ENCODE measurements around the gene AUTS2.

AUTS2 gene

DNA sequence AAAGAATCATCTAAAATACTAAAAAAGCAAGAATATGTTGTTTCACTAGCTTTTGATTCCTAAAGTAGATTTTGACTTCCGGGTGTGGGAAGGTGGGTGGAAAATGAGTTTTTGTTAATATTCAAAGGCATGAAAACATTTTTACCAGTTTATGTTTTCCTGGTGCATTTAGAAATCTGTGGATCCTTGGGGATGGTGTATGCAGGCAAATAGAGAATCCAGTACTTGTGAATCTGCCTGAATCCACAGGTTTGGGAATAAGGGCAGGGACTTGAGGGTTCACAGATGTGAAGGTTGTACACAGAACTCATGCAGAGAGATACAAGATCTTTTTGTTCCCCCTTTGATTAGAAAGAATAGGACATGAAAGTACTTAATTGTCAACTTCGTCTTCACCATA lies 22.4 kb downstream of the AUTS2 start:
- H3K36me3 ChIP-seq (ENCODE audit: control insufficient read depth in 5 of 5, insufficient read depth in 5 of 5, low read length in 5 of 5): no peaks in the 10 kb centered on the region
- H3K27ac ChIP-seq (ENCODE audit: low read depth, low read length): no peak overlapping the region
- no peaks in the 10 kb centered on the region for H3K9me3 ChIP-seq (ENCODE audit: control insufficient read depth in 5 of 5, low read length in 5 of 5)
- H3K9ac ChIP-seq (ENCODE audit: low read length in 5 of 5): no peak overlapping the region
- H3K4me1 ChIP-seq (ENCODE audit: control insufficient read depth in 5 of 5, insufficient read depth in 5 of 5, low read length in 5 of 5): peaks cover 0 to 10% (median 6%) of the 10 kb centered on the region in 5 donors
- no peak overlapping the region for H3K4me3 ChIP-seq (ENCODE audit: low read depth in 1 of 5, low read length in 5 of 5)
- no peaks in the 10 kb centered on the region for H3K27me3 ChIP-seq (ENCODE audit: control insufficient read depth in 5 of 5, insufficient read depth in 4 of 5, low read length in 5 of 5)

DNA sequence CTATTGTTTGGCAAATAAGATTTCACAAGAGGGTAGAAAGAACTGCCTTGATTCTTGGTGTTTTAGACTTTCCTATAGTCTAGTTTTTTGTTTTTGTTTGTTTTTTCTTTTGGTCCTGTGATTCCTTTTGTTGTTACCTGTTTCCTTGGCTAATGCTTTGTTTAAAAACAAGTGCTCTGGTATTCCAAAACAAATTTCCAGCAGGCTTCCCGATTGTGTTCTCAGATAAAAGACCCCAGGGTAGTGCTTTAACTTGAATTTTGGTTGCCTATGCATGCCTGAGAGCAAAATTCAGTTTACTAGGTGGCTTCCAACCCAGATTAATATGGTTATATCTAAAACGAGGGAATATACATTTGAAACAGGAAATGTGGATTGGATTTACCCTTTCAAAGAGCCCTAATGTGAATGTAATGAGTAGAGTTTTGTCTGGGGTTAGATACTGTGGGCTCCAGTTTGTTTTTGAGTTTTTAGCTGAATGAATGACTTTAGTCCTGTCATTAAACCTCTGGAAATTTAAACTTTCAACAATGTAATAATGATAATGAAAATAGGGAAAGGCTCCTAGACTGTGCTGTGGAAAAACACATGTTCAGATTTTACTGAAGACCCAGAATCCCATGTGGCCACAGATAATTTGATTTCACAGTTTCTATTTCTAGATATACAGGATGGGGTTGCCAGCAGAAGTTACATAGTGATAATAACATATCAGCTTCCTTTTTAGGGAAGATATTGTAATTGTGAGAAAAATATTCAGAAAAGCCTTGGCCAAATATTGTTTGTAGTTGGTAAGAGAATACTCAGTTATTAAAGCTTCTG lies 23.9 kb downstream of the AUTS2 start:
- H3K27me3 ChIP-seq (ENCODE audit: control insufficient read depth in 5 of 5, insufficient read depth in 4 of 5, low read length in 5 of 5): no peaks in the 10 kb centered on the region
- H3K4me3 ChIP-seq (ENCODE audit: low read depth in 1 of 5, low read length in 5 of 5): no peak overlapping the region
- H3K27ac ChIP-seq (ENCODE audit: low read depth, low read length): no peak overlapping the region
- no peaks in the 10 kb centered on the region for H3K36me3 ChIP-seq (ENCODE audit: control insufficient read depth in 5 of 5, insufficient read depth in 5 of 5, low read length in 5 of 5)
- H3K4me1 ChIP-seq (ENCODE audit: control insufficient read depth in 5 of 5, insufficient read depth in 5 of 5, low read length in 5 of 5): peaks cover 0 to 10% (median 6%) of the 10 kb centered on the region in 5 donors
- H3K9me3 ChIP-seq (ENCODE audit: control insufficient read depth in 5 of 5, low read length in 5 of 5): no peaks in the 10 kb centered on the region
- H3K9ac ChIP-seq (ENCODE audit: low read length in 5 of 5): no peak overlapping the region

DNA sequence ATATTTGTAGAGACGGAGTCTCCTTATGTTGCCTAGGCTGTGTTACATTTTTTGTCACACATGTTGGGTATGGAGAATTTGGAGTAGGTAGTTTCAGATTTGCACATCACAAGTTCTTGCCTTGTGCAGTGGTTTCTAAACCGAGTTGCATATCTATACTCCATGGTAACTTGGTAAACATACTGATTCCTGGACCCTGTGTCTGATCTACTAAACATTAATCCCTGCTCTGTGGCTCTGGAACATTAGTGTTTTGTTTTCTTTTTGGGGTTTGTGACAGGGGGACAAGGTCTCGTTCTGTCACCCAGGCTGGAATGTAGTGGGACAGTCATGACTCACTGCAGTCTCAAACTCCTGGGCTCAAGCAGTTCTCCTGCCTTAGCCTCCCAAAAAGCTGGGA lies 24.7 kb downstream of the AUTS2 start:
- Histone ChIP-seq H3K9ac (ENCODE audit: low read length in 5 of 5) (no peak overlapping the region), H3K36me3 (ENCODE audit: control insufficient read depth in 5 of 5, insufficient read depth in 5 of 5, low read length in 5 of 5) (no peaks in the 10 kb centered on the region), H3K4me3 (ENCODE audit: low read depth in 1 of 5, low read length in 5 of 5) (no peak overlapping the region), H3K27ac (ENCODE audit: low read depth, low read length) (no peak overlapping the region), H3K9me3 (ENCODE audit: control insufficient read depth in 5 of 5, low read length in 5 of 5) (no peaks in the 10 kb centered on the region), H3K4me1 (ENCODE audit: control insufficient read depth in 5 of 5, insufficient read depth in 5 of 5, low read length in 5 of 5) (peaks cover 0 to 10% (median 6%) of the 10 kb centered on the region in 5 donors), H3K27me3 (ENCODE audit: control insufficient read depth in 5 of 5, insufficient read depth in 4 of 5, low read length in 5 of 5) (no peaks in the 10 kb centered on the region)

DNA sequence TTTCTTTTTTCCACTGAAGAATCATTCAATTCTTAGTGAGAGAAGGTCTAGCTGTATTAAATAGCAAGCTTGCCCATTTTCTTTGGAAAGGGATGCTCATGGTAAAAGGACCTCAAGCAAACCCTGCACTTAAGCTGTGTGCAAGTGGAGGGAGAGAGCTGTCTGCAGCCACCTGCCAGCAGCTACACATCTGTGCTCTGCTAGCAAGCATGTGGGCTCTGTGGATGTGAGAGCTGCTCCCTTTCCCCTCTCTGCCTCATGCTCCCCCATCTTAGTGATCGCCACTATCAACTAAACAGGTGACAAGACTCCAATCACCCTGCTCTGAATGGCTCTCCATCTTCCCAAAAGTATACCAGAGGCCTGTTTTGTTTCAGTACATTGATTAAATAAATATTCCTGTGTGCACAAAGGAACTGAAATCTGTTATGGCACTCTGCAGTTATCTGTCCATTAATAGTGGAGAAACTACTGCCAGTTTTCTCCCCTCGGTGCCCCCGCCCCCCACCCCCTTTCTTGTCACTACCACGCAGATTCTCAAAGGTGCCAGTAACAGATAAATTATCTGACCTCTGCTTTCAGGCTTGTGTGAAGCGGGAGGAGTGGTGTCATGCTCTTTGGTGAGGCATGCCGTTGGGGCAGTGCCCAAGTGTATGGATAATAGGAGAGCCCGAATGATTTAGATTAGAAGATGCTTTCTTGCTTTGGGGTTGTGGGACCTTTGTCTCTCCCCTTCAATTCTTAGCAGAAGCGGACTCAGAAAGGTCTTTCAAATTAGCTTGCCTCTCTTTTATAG lies 26.4 kb downstream of the AUTS2 start:
- H3K9me3 ChIP-seq (ENCODE audit: control insufficient read depth in 5 of 5, low read length in 5 of 5): no peaks in the 10 kb centered on the region
- no peak overlapping the region for H3K9ac ChIP-seq (ENCODE audit: low read length in 5 of 5)
- no peak overlapping the region for H3K4me3 ChIP-seq (ENCODE audit: low read depth in 1 of 5, low read length in 5 of 5)
- no peaks in the 10 kb centered on the region for H3K36me3 ChIP-seq (ENCODE audit: control insufficient read depth in 5 of 5, insufficient read depth in 5 of 5, low read length in 5 of 5)
- no peaks in the 10 kb centered on the region for H3K27me3 ChIP-seq (ENCODE audit: control insufficient read depth in 5 of 5, insufficient read depth in 4 of 5, low read length in 5 of 5)
- H3K4me1 ChIP-seq (ENCODE audit: control insufficient read depth in 5 of 5, insufficient read depth in 5 of 5, low read length in 5 of 5): peaks cover 0 to 15% (median 7%) of the 10 kb centered on the region in 5 donors
- no peak overlapping the region for H3K27ac ChIP-seq (ENCODE audit: low read depth, low read length)

DNA sequence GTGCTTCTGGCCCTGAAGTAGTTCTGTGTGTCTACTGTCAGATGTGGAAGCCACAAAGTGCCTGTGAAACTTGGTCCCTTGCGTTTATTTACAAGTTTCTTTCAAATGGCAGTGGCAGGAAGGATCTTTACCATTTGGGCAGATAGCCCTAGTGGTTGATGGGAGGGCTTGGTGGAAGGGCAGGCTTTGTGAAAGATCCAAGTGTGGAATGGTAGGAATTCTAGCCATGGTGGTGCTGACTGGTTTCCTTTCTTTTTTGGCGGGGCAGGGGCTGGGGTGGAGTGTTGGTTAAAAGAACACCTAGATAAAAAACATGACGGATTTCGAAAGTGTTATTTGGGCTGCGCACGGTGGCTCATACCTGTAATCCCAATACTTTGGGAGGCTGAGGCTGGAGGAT lies 27.0 kb downstream of the AUTS2 start:
- no peak overlapping the region for H3K4me3 ChIP-seq (ENCODE audit: low read depth in 1 of 5, low read length in 5 of 5)
- no peaks in the 10 kb centered on the region for H3K36me3 ChIP-seq (ENCODE audit: control insufficient read depth in 5 of 5, insufficient read depth in 5 of 5, low read length in 5 of 5)
- no peaks in the 10 kb centered on the region for H3K9me3 ChIP-seq (ENCODE audit: control insufficient read depth in 5 of 5, low read length in 5 of 5)
- H3K9ac ChIP-seq (ENCODE audit: low read length in 5 of 5): no peak overlapping the region
- H3K27me3 ChIP-seq (ENCODE audit: control insufficient read depth in 5 of 5, insufficient read depth in 4 of 5, low read length in 5 of 5): no peaks in the 10 kb centered on the region
- peaks cover 0 to 18% (median 2%) of the 10 kb centered on the region in 5 donors for H3K4me1 ChIP-seq (ENCODE audit: control insufficient read depth in 5 of 5, insufficient read depth in 5 of 5, low read length in 5 of 5)
- no peak overlapping the region for H3K27ac ChIP-seq (ENCODE audit: low read depth, low read length)

DNA sequence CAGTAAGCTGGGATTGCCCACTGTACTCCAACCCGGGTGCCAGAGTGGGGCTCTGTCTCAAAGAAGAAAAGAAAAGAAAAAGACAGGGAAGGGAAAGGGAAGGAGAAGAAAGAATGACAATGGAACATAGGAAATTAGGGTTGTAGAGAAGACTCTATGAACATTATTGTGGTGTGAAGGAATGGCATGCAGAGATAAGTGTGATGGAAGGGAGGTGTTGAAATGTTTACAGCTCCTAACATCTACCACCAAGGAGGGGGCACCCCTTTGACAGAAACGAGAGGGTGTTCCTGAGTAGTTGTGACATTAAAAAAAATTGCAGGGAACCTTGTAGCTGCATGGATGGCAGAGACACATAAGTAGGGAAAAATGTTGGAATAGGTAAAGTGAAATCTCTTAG lies 27.5 kb downstream of the AUTS2 start:
- Histone ChIP-seq H3K9me3 (ENCODE audit: control insufficient read depth in 5 of 5, low read length in 5 of 5) (no peaks in the 10 kb centered on the region), H3K27me3 (ENCODE audit: control insufficient read depth in 5 of 5, insufficient read depth in 4 of 5, low read length in 5 of 5) (no peaks in the 10 kb centered on the region), H3K27ac (ENCODE audit: low read depth, low read length) (no peak overlapping the region), H3K4me3 (ENCODE audit: low read depth in 1 of 5, low read length in 5 of 5) (no peak overlapping the region), H3K36me3 (ENCODE audit: control insufficient read depth in 5 of 5, insufficient read depth in 5 of 5, low read length in 5 of 5) (no peaks in the 10 kb centered on the region), H3K4me1 (ENCODE audit: control insufficient read depth in 5 of 5, insufficient read depth in 5 of 5, low read length in 5 of 5) (peaks cover 0 to 18% (median 3%) of the 10 kb centered on the region in 5 donors), H3K9ac (ENCODE audit: low read length in 5 of 5) (no peak overlapping the region)

DNA sequence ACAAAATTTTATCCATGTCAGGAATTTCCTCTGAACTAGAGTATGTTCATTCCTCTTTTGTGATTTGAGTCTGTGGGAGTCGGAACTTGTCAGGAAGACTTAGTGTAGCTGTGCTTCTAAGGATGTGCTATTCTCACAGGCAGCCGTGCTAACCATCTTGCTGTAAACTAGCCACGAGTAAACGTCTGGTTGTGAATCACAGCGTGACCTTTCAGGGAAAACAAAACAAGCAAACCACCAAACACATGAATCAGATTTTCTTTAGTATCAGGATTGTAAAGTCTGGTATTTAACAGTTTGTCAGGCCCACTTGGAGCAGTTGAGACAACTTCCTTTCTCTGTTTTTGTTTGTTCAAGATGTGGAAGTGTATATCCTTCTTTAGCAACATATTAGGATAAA lies 32.0 kb downstream of the AUTS2 start:
- H3K4me1 ChIP-seq (ENCODE audit: control insufficient read depth in 5 of 5, insufficient read depth in 5 of 5, low read length in 5 of 5): peaks cover 0 to 12% (median 3%) of the 10 kb centered on the region in 5 donors
- H3K9me3 ChIP-seq (ENCODE audit: control insufficient read depth in 5 of 5, low read length in 5 of 5): no peaks in the 10 kb centered on the region
- H3K36me3 ChIP-seq (ENCODE audit: control insufficient read depth in 5 of 5, insufficient read depth in 5 of 5, low read length in 5 of 5): no peaks in the 10 kb centered on the region
- H3K9ac ChIP-seq (ENCODE audit: low read length in 5 of 5): no peak overlapping the region
- H3K27me3 ChIP-seq (ENCODE audit: control insufficient read depth in 5 of 5, insufficient read depth in 4 of 5, low read length in 5 of 5): no peaks in the 10 kb centered on the region
- no peak overlapping the region for H3K27ac ChIP-seq (ENCODE audit: low read depth, low read length)
- no peak overlapping the region for H3K4me3 ChIP-seq (ENCODE audit: low read depth in 1 of 5, low read length in 5 of 5)

DNA sequence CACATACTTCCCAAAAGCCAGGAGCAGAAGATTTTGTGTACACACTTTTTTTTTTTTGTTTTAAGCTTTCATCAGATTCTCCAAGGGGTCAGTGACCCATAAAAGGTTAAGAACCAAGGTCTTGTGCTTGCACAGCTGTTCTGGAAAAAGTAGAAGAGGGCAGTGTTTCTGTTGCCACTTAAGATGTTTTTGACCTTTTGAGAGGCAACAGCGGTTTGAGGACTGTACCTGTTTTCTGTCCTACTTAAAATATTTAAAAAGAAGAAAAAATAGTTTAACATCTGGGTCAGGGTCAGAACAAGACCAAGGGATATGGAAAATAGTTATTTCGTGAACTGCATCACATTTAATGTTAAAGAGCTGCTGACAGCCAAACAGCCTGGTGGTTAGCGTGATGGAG lies 32.9 kb downstream of the AUTS2 start:
- Histone ChIP-seq H3K9me3 (ENCODE audit: control insufficient read depth in 5 of 5, low read length in 5 of 5) (no peaks in the 10 kb centered on the region), H3K4me1 (ENCODE audit: control insufficient read depth in 5 of 5, insufficient read depth in 5 of 5, low read length in 5 of 5) (peaks cover 0 to 12% (median 6%) of the 10 kb centered on the region in 5 donors), H3K27ac (ENCODE audit: low read depth, low read length) (no peak overlapping the region), H3K9ac (ENCODE audit: low read length in 5 of 5) (no peak overlapping the region), H3K4me3 (ENCODE audit: low read depth in 1 of 5, low read length in 5 of 5) (no peak overlapping the region), H3K27me3 (ENCODE audit: control insufficient read depth in 5 of 5, insufficient read depth in 4 of 5, low read length in 5 of 5) (no peaks in the 10 kb centered on the region), H3K36me3 (ENCODE audit: control insufficient read depth in 5 of 5, insufficient read depth in 5 of 5, low read length in 5 of 5) (no peaks in the 10 kb centered on the region)

DNA sequence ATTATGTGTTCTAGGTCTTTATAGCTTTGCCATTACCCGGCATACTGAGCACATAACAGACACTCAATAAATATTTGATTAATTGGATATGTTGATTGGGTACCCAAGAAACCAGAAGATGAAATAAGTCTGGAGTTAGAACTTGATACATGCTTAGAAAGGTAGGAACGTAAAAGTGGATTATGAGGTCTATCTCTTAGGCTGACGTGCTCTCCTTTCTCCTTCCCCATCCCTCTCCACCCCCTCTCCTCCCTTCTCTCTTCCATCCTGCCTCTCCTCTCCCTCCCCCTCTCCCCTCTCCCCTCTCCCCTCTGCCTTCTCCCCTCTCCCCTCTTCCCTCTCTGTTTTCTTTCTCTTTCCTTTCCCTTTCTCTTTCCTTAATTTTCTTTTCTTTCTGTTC lies 34.0 kb downstream of the AUTS2 start:
- no peak overlapping the region for H3K9ac ChIP-seq (ENCODE audit: low read length in 5 of 5)
- no peak overlapping the region for H3K27ac ChIP-seq (ENCODE audit: low read depth, low read length)
- H3K36me3 ChIP-seq (ENCODE audit: control insufficient read depth in 5 of 5, insufficient read depth in 5 of 5, low read length in 5 of 5): no peaks in the 10 kb centered on the region
- no peaks in the 10 kb centered on the region for H3K9me3 ChIP-seq (ENCODE audit: control insufficient read depth in 5 of 5, low read length in 5 of 5)
- H3K4me1 ChIP-seq (ENCODE audit: control insufficient read depth in 5 of 5, insufficient read depth in 5 of 5, low read length in 5 of 5): peaks cover 0 to 12% (median 6%) of the 10 kb centered on the region in 5 donors
- no peak overlapping the region for H3K4me3 ChIP-seq (ENCODE audit: low read depth in 1 of 5, low read length in 5 of 5)
- no peaks in the 10 kb centered on the region for H3K27me3 ChIP-seq (ENCODE audit: control insufficient read depth in 5 of 5, insufficient read depth in 4 of 5, low read length in 5 of 5)

DNA sequence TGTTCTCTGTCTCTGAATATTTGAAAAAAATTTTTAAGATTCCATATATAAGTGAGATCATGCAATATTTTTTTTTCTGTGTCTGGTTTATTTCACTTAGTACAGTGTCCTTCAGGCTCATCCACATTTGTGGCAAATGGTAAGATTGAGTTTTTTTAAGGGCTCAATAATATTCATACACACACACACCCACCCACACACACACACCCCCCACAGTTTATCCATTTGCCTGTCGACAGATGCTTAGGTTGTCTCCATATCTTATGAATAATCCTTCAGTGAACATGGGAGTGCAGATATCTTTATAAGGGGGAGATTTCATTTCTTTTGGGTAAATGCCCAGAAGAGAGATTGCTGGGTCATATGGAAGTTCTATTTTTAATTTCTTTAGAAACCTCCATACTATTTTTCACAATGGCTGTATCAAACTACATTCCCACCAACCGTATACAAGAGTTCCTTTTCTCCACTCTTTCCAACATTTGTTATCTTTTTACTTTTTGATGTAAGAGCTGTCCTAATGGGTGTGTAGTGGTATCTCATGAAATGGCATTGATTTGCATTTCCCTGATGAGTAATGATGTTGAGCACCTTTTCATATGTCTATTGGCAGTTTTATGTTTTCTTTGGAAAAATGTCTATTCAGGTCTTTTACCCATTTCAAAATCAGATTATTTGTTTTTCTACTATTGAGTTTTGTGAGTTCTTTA lies 35.0 kb downstream of the AUTS2 start:
- no peaks in the 10 kb centered on the region for H3K9me3 ChIP-seq (ENCODE audit: control insufficient read depth in 5 of 5, low read length in 5 of 5)
- no peak overlapping the region for H3K27ac ChIP-seq (ENCODE audit: low read depth, low read length)
- H3K4me1 ChIP-seq (ENCODE audit: control insufficient read depth in 5 of 5, insufficient read depth in 5 of 5, low read length in 5 of 5): peaks cover 0 to 12% (median 6%) of the 10 kb centered on the region in 5 donors
- H3K9ac ChIP-seq (ENCODE audit: low read length in 5 of 5): no peak overlapping the region
- no peaks in the 10 kb centered on the region for H3K27me3 ChIP-seq (ENCODE audit: control insufficient read depth in 5 of 5, insufficient read depth in 4 of 5, low read length in 5 of 5)
- no peak overlapping the region for H3K4me3 ChIP-seq (ENCODE audit: low read depth in 1 of 5, low read length in 5 of 5)
- H3K36me3 ChIP-seq (ENCODE audit: control insufficient read depth in 5 of 5, insufficient read depth in 5 of 5, low read length in 5 of 5): no peaks in the 10 kb centered on the region
